ENCODE measurements around the gene CDCA5.

The CDCA5 gene

DNA sequence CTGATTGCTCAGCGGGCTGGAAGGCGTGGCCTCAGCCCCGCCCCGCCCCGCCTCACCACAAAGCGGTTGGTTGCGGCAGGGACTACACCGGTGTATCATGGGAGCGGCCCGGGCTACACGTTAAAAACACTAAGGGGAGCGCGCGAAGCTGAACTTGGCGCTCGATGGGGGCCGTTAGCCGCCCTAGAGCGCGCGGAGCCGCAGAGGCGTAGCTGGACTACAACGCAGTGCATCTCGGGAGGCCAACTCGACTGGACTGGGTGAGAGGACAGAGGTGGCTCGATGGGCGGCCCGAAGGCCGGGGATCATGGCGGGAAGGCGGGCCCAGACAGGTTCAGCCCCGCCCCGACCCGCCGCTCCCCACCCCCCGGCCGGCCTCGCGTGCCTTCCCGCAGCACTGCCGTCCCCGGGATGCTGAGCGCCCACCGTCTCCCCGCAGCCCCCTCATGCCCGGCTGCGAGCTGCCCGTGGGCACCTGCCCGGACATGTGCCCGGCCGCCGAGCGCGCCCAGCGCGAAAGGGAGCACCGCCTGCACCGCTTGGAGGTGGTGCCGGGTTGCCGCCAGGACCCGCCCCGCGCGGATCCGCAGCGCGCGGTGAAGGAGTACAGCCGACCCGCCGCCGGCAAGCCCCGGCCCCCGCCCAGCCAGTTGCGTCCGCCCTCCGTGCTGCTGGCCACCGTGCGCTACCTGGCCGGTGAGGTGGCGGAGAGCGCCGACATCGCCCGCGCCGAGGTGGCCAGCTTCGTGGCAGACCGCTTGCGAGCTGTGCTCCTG is 42.8 kb downstream of the CDCA5 start, which contains the start of gene SAC3D1:
SAC3D1 (plus strand) TSS at position 364 of the 776 bp plus-strand sequence; CDS start at position 447, 83 bp downstream.
- peak; percentile 95 for DNase-seq

DNA sequence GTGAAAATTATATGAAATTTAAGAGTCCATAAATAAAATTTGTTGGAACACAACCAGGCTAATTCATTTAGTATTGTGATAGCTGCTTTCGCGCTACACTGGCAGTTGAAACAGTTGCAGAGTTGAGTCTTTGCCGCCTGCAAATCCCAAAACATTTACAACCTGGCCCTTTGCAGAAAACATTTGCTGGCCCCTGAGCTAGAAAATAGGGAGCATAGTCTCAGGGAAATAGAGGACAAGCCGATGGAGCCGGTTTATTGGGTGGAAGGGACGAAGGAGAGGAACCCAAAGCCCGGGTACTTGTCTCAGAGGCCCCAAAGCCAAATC is 43.4 kb downstream of the CDCA5 start:
- DNase-seq = no peak

DNA sequence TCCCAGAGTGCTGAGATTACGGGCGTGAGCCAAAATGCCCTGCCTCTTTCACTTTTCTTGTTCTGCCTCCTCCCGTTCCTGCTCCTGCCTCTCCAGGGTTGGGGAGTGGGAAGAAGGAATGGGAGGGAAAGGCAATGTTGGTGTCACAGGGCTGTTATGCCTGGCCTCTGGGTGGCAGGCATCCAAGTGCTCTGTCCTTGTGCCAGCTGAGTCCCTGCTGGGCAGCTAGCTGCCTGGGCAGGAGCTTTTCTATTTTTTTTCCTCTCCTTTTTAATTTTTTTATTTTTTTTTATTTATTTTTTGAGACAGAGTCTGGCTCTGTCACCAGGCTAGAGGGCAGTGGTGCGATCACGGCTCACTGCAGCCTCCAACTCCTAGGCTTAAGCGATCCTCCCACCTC is 46.9 kb downstream of the CDCA5 start:
- DNase-seq = no peak

DNA sequence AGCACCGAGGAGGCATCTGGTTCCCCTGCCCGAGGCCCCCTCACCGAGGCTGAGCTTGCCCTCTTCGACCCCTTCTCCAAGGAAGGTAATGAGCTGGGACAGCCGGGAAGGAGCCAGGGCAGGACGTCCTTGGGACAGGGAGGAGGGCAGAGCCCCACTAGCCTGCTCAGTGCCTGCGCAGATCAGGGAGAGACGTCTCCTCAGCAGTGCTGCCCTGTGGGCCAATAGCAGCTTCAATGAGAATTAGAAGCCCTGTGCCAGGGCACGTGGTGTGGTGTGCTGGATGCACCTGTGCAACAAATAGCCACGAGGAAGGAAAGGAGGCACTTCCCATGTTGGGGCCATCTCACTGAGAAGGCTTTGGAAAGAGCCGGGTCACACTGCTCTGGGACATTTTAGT is 48.3 kb downstream of the CDCA5 start:
- no peak for DNase-seq

DNA sequence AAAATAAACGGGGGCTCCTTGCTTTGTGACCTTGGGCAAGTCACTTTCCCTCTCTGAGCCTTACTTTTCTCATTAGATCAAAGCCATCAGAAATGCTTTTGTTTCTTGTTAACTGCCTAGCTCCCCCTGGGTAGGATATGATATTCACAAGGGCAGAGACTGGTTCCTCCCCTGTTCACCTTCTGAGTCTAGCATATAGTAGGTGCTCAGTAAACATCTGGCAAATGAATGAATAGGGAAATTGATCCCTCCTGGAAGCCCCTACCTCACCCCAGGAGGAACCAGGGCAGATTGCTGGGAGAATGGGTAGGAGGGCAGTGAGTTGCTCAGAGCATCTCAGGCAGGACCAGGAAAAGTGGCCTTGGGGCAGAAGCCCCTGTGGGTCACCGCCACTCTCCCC is 49.4 kb downstream of the CDCA5 start:
- DNase-seq = no peak

DNA sequence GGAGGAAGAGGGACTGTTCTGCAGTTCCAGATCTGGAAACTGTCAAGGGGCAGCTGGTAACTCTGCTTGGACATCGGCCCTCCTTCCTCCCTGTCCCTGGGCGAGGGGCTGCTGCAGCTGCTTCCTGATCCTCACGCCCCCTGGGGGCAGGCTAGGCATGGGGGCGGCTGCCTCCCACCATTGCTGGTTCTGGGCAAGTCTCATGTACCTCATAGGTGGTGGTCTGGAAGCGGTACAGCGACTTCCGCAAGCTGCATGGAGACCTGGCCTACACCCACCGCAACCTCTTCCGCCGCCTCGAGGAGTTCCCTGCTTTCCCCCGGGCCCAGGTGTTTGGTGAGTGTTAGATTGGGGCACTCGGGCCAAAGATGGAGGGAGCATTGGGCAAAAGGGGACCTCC is 51.6 kb downstream of the CDCA5 start:
- no peak for DNase-seq

Data from stimulated activated CD4-positive, alpha-beta T cell treated with anti-CD3 and anti-CD28 coated beads, Interleukin-15, amount 100 ng/mL, for 24 hours (primary cell).